ENCODE data around the gene VPREB3. TPM values are rescaled to one million over a fixed set of nuclear protein-coding genes. Genes with fewer than 3 reads are reported as not detected.

Gene VPREB3
- total RNA-seq, 4 donors from 2014 or later = not detected

DNA sequence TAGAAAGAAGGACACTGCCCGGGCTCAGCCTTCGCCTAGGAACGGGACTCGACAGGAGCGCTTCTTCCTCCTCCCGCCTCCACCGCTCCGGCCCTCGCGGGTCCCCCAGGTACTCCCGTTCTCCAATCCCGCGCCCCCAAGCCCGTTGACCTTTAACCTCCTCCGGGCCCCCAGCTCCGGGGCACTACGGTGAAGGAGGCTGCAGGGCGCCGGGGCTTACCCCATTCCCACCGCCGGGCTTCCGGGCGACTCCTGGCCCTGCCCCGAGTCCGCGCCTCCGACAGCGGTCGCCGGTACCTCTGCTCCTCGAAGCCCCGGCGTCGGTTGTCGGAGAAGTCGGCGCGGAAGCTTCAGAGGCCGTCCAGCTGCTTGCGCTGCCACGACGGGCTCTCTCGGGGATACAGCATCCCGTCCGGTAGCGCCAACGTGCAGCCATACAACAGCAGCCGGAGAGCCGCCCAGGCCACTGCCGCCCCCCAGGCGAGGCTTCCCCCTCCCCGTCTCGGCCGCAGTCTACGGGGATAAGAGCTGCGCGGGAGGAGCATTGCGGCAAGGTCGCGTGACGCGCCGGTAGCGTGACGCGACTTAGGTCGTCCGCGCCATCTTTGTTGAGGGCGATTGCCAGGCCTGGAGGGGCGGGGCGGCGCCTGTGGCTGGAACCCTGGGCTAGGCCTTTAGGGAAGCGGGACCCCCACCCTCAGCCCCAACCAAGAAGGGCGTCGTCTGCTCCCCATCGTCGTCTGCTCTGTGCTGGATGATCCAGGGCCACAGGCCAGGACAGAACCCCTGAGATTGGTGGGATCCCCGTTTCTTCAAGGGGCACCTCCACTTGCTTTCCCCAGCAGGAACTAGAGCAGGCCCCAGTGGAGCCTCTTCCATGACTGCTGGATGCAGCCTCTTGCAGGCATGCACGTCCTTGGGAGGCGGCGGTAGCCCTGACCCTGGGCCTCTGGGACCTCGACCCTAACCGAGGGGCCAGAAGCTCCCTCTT is 37.1 kb downstream of the VPREB3 start:
- TF ChIP-seq, protein P1, sequence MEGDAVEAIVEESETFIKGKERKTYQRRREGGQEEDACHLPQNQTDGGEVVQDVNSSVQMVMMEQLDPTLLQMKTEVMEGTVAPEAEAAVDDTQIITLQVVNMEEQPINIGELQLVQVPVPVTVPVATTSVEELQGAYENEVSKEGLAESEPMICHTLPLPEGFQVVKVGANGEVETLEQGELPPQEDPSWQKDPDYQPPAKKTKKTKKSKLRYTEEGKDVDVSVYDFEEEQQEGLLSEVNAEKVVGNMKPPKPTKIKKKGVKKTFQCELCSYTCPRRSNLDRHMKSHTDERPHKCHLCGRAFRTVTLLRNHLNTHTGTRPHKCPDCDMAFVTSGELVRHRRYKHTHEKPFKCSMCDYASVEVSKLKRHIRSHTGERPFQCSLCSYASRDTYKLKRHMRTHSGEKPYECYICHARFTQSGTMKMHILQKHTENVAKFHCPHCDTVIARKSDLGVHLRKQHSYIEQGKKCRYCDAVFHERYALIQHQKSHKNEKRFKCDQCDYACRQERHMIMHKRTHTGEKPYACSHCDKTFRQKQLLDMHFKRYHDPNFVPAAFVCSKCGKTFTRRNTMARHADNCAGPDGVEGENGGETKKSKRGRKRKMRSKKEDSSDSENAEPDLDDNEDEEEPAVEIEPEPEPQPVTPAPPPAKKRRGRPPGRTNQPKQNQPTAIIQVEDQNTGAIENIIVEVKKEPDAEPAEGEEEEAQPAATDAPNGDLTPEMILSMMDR (IDR thresholded peaks at IDR 0.05) = peak in 1 of 4 experiments; percentile 20
- TF ChIP-seq POLR2A (IDR thresholded peaks at IDR 0.05) = peak; percentile 70 to 78
- Histone ChIP-seq H3K4me3 (peak overlapping the region; percentile 68 to 91), H3K27ac (peak overlapping the region; percentile 60 to 66), H3K27me3 (no peaks in the 10 kb centered on the region), H3K9me3 (no peaks in the 10 kb centered on the region), H3K36me3 (no peaks in the 10 kb centered on the region), H3K4me1 (no peaks in the 10 kb centered on the region)
- DNase-seq = peak; percentile 78 to 83
- intact Hi-C loops (cut with DNase I; ENCODE audit: low total_unique reads) = no loop called here

DNA sequence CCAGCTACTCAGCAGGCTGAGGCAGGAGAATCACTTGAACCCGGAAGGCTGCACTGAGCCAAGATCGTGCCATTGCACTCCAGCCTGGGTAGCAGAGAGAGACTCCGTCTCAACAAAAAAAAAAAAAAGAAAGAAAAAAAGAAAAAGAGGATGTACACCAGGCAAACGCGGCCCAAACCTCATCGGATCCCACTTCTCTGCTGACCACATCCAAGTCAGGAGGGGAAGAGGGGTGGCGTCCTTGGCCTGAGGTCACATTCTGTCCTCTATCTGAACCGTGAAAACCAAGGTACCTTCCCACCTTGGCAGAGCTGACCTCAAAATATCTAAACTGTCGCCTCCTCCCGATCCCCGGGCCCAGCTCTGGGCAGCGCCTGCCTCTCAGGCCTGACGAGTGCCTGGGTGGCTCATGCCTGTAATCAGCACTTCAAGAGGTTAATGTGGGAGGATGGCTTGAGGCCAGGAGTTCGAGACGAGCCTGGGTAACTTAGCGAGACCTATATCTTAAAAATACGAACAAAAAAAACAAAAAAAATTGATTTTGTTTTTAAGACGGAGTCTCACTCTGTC is 38.3 kb downstream of the VPREB3 start:
- Histone ChIP-seq H3K4me1 (no peaks in the 10 kb centered on the region), H3K27ac (no peak overlapping the region), H3K4me3 (peak overlapping the region; percentile 68 to 91), H3K9me3 (no peaks in the 10 kb centered on the region), H3K27me3 (no peaks in the 10 kb centered on the region), H3K36me3 (no peaks in the 10 kb centered on the region)
- DNase-seq = no peak
- intact Hi-C loops (cut with DNase I; ENCODE audit: low total_unique reads) = no loop called here
- TF ChIP-seq POLR2A (IDR thresholded peaks at IDR 0.05) = no peak
- TF ChIP-seq, protein P1 (IDR thresholded peaks at IDR 0.05) = no peak

DNA sequence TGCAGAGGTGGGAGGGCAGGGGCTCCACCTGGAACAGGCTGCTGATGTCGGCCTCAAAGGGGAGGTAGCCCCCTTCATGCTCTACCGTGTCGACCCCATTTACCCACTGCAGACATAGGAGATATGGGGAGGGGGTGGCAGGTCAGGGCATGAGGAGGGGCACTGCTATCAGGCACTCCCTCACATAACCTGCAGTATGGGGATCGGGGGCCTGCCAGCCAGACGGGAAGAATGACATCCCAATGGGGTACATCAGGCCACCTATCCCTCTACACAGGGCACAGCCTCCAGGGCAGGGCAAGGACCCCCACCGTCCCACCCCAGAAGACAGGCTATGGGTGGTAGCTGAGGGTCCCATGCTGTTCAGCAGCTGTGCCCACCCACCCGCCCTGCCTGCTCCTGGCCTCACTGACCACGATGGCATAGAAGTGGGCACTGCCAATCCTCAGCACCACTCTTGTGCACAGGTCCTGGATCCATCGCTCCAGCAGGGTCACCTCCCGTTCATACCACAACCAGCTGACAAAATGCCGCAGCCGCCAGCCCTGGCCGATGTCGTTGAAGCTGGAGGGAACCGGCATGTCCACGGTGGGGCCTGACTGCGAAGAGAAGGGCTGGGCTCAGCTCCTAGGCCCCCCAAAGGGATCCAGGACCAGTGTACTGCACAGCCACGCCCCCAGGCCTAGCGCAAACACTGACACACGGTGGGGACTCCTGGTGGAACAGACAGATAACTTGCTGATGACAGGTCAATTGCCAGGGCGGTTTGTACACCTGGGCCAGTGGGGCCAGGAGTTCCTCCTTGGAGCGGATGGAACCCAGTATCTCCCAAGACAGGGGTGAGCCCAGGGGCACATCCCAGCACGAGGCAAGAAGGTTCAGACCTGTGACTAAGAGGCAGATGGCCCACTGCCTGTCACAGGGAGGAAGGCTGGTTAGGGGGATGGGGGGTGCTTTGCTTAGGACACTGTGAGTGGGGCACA is 39.3 kb downstream of the VPREB3 start:
- H3K9me3 ChIP-seq = no peaks in the 10 kb centered on the region
- H3K36me3 ChIP-seq = no peaks in the 10 kb centered on the region
- no peaks in the 10 kb centered on the region for H3K4me1 ChIP-seq
- H3K27me3 ChIP-seq = no peaks in the 10 kb centered on the region
- intact Hi-C loops (cut with DNase I; ENCODE audit: low total_unique reads) = no loop called here
- no peak overlapping the region for H3K27ac ChIP-seq
- no peak for DNase-seq
- H3K4me3 ChIP-seq = no peak overlapping the region
- TF ChIP-seq POLR2A (IDR thresholded peaks at IDR 0.05) = no peak
- TF ChIP-seq, protein P1 (IDR thresholded peaks at IDR 0.05) = no peak

DNA sequence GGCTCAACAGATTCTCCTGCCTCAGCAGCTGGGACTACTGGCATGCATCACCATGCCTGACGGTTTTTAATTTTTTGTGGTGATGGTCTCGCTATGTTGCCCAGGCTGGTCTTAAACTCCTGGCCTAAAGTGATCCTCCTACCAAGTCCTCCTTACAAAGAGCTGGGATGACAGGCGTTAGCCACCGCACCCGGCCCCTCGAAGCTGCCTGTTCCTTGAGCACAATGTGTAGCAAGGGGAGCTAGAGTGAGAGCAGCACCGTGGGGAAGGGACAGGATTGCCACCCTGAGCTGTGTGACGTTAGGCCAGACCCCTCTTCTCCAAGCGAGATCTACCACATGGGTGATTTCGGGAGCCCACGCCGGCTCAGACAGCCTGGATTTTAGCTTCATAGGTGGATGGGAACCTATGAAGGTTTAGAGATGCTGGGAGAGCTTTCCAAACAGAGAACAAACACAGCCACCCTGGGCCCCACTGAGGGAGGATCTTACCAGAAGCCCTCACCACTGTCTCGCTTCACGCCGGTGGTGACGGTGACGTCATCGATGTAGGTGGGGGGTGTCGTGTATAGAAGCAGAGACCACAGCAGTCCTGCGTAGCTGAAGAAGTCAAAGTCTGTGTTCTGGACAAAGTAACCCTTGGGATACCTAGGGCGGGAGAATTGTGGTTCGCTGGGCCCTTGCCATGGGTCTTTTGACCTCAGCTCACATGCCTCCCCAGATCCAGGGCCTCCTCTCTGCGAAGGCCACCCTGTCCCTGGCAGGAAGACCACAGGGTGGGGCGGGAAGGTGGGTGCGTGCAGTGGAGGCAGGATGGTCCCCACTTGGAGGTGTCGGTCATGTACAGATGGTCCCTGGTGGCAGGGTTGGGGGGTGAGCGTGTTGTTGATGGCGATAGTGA is 40.3 kb downstream of the VPREB3 start:
- intact Hi-C loops (cut with DNase I; ENCODE audit: low total_unique reads) = no loop called here
- H3K9me3 ChIP-seq = no peaks in the 10 kb centered on the region
- no peaks in the 10 kb centered on the region for H3K27me3 ChIP-seq
- no peak for DNase-seq
- H3K27ac ChIP-seq = no peak overlapping the region
- no peaks in the 10 kb centered on the region for H3K4me1 ChIP-seq
- H3K4me3 ChIP-seq = no peak overlapping the region
- TF ChIP-seq, protein P1 (IDR thresholded peaks at IDR 0.05) = no peak
- TF ChIP-seq POLR2A (IDR thresholded peaks at IDR 0.05) = no peak
- H3K36me3 ChIP-seq = no peaks in the 10 kb centered on the region
